IPS-18a (cell line): ENCODE results near the gene TMEM161A.
"Not testable (repeated sequence)": the region's sequence is repeated elsewhere in the genome, so short reads cannot be mapped to it uniquely, and the experiment has no call there.

Experiments used
- H3K27ac ChIP-seq: one replicate; pipeline ENCODE4 v1.5.1; 2013; ENCODE audit warnings: low read length
- H3K27me3 ChIP-seq: one replicate; pipeline ENCODE4 v1.6.1; 2013; ENCODE audit warnings: mild to moderate bottlenecking, low read length; ENCODE audit not compliant: control insufficient read depth, insufficient read depth
- H3K36me3 ChIP-seq: one replicate; pipeline ENCODE4 v1.6.1; 2013; ENCODE audit warnings: low read depth, low read length; ENCODE audit not compliant: control insufficient read depth
- H3K4me1 ChIP-seq: one replicate; pipeline ENCODE4 v1.6.1; 2013; ENCODE audit warnings: low read depth, low read length; ENCODE audit not compliant: control insufficient read depth
- H3K4me3 ChIP-seq: one replicate; pipeline ENCODE4 v1.5.1; 2013; ENCODE audit warnings: low read length
- H3K9ac ChIP-seq: one replicate; pipeline ENCODE4 v1.6.1; 2013; ENCODE audit warnings: mild to moderate bottlenecking, low read length, moderate library complexity
- H3K9me3 ChIP-seq: one replicate; pipeline ENCODE4 v1.6.1; 2013; ENCODE audit warnings: low read depth, low read length; ENCODE audit not compliant: control insufficient read depth

Gene TMEM161A

GRCh38 chr19:19152668-19153384 lies 14.5 kb upstream of the TMEM161A start:
- Histone ChIP-seq H3K4me1 (no peaks in the 10 kb centered on the region), H3K27me3 (no peaks in the 10 kb centered on the region), H3K36me3 (no peaks in the 10 kb centered on the region), H3K27ac (no peak overlapping the region), H3K4me3 (no peak overlapping the region), H3K9ac (no peak overlapping the region), H3K9me3 (no peaks in the 10 kb centered on the region)

- H3K9ac ChIP-seq, result no peak overlapping the region
- H3K27ac ChIP-seq, result no peak overlapping the region
- H3K9me3 ChIP-seq, result no peaks in the 10 kb centered on the region
- H3K4me1 ChIP-seq, result no peaks in the 10 kb centered on the region
- H3K4me3 ChIP-seq, result no peak overlapping the region
- H3K27me3 ChIP-seq, result no peaks in the 10 kb centered on the region
- no peaks in the 10 kb centered on the region for H3K36me3 ChIP-seq
These were observed 13.1 kb upstream of the TMEM161A start for GRCh38 chr19:19151418-19151817.

- no peaks in the 10 kb centered on the region for H3K9me3 ChIP-seq
- H3K4me3 ChIP-seq, result no peak overlapping the region
- no peaks in the 10 kb centered on the region for H3K27me3 ChIP-seq
- H3K4me1 ChIP-seq, result no peaks in the 10 kb centered on the region
- H3K27ac ChIP-seq, result no peak overlapping the region
- H3K36me3 ChIP-seq, result no peaks in the 10 kb centered on the region
- no peak overlapping the region for H3K9ac ChIP-seq
These were observed 11.2 kb upstream of the TMEM161A start for GRCh38 chr19:19149435-19149834.

GRCh38 chr19:19148504-19148903 lies 10.2 kb upstream of the TMEM161A start:
- not testable (repeated sequence) for H3K4me3 ChIP-seq, H3K9me3 ChIP-seq, H3K27ac ChIP-seq, H3K4me1 ChIP-seq, H3K27me3 ChIP-seq, H3K9ac ChIP-seq, H3K36me3 ChIP-seq

GRCh38 chr19:19147344-19147743 lies 9.1 kb upstream of the TMEM161A start:
- H3K36me3 ChIP-seq, result no peaks in the 10 kb centered on the region
- H3K4me1 ChIP-seq, result no peaks in the 10 kb centered on the region
- no peak overlapping the region for H3K27ac ChIP-seq
- H3K9ac ChIP-seq, result no peak overlapping the region
- H3K4me3 ChIP-seq, result no peak overlapping the region
- no peaks in the 10 kb centered on the region for H3K9me3 ChIP-seq
- H3K27me3 ChIP-seq, result no peaks in the 10 kb centered on the region

GRCh38 chr19:19146865-19147264 lies 8.6 kb upstream of the TMEM161A start:
- no peaks in the 10 kb centered on the region for H3K4me1 ChIP-seq
- no peaks in the 10 kb centered on the region for H3K9me3 ChIP-seq
- no peak overlapping the region for H3K27ac ChIP-seq
- no peaks in the 10 kb centered on the region for H3K27me3 ChIP-seq
- H3K36me3 ChIP-seq, result no peaks in the 10 kb centered on the region
- H3K4me3 ChIP-seq, result no peak overlapping the region
- H3K9ac ChIP-seq, result no peak overlapping the region

GRCh38 chr19:19145684-19146608 lies 7.7 kb upstream of the TMEM161A start:
- no peaks in the 10 kb centered on the region for H3K36me3 ChIP-seq

GRCh38 chr19:19145281-19145680 lies 7.0 kb upstream of the TMEM161A start:
- no peaks in the 10 kb centered on the region for H3K9me3 ChIP-seq
- H3K4me3 ChIP-seq, result no peak overlapping the region
- no peaks in the 10 kb centered on the region for H3K36me3 ChIP-seq
- H3K27me3 ChIP-seq, result no peaks in the 10 kb centered on the region
- no peak overlapping the region for H3K27ac ChIP-seq
- no peaks in the 10 kb centered on the region for H3K4me1 ChIP-seq
- H3K9ac ChIP-seq, result no peak overlapping the region

More at GRCh38 chr19:19145684-19146608, 7.7 kb upstream of the TMEM161A start:
- no peak overlapping the region for H3K9ac ChIP-seq
- no peak overlapping the region for H3K4me3 ChIP-seq
- no peak overlapping the region for H3K27ac ChIP-seq
- no peaks in the 10 kb centered on the region for H3K9me3 ChIP-seq
- H3K27me3 ChIP-seq, result no peaks in the 10 kb centered on the region
- H3K4me1 ChIP-seq, result no peaks in the 10 kb centered on the region

GRCh38 chr19:19142347-19142746 lies 4.1 kb upstream of the TMEM161A start:
- peaks cover 5% of the 10 kb centered on the region for H3K4me1 ChIP-seq
- H3K27ac ChIP-seq, result no peak overlapping the region
- H3K4me3 ChIP-seq, result no peak overlapping the region
- no peak overlapping the region for H3K9ac ChIP-seq
- no peaks in the 10 kb centered on the region for H3K36me3 ChIP-seq
- H3K27me3 ChIP-seq, result peaks cover 6% of the 10 kb centered on the region
- H3K9me3 ChIP-seq, result no peaks in the 10 kb centered on the region

- Histone ChIP-seq H3K27me3 (peaks cover 10% of the 10 kb centered on the region), H3K9ac (no peak overlapping the region), H3K27ac (no peak overlapping the region), H3K36me3 (no peaks in the 10 kb centered on the region), H3K4me3 (no peak overlapping the region), H3K9me3 (no peaks in the 10 kb centered on the region), H3K4me1 (peaks cover 6% of the 10 kb centered on the region)
These were observed 2.2 kb upstream of the TMEM161A start for GRCh38 chr19:19140476-19140875.

GRCh38 chr19:19139876-19140229 lies 1.6 kb upstream of the TMEM161A start:
- H3K27ac ChIP-seq, result no peak overlapping the region
- no peaks in the 10 kb centered on the region for H3K9me3 ChIP-seq
- peaks cover 10% of the 10 kb centered on the region for H3K27me3 ChIP-seq
- peaks cover 7% of the 10 kb centered on the region for H3K4me1 ChIP-seq
- no peak overlapping the region for H3K9ac ChIP-seq
- no peaks in the 10 kb centered on the region for H3K36me3 ChIP-seq
- H3K4me3 ChIP-seq, result no peak overlapping the region
